ENCODE results near the gene EMID1.
A peak's percentile ranks its signal among the peaks of the same experiment; 100 is the strongest.

The EMID1 gene

GRCh38 chr22:29205594-29206371 lies at the start of gene EMID1:
Gene EMID1 (plus strand): TSS chr22:29205896. CDS start chr22:29206039, 143 bp downstream.
- TF ChIP-seq CTCF (conservative IDR thresholded peaks at IDR 0.05; ENCODE audit: low read length): peak; percentile 11; the same call in 1 of the 2 replicates
- H3K4me3 ChIP-seq (ENCODE audit: low read length): peak within 1 kb of the TSS; percentile 43
- DNase-seq (ENCODE audit: low read depth): no peak

- H3K4me3 ChIP-seq (ENCODE audit: low read length): no peak overlapping the region
- no peak for DNase-seq (ENCODE audit: low read depth)
- TF ChIP-seq CTCF (conservative IDR thresholded peaks at IDR 0.05; ENCODE audit: low read length): no peak
Measured at GRCh38 chr22:29155966-29156365, 49.7 kb upstream of the EMID1 start.

- peak; percentile 6 for DNase-seq (ENCODE audit: low read depth)
- no peak overlapping the region for H3K4me3 ChIP-seq (ENCODE audit: low read length)
- TF ChIP-seq CTCF (conservative IDR thresholded peaks at IDR 0.05; ENCODE audit: low read length): peak; percentile 29
Measured at GRCh38 chr22:29156507-29156906, 49.2 kb upstream of the EMID1 start.

GRCh38 chr22:29157759-29158535 lies 47.7 kb upstream of the EMID1 start:
- no peak for TF ChIP-seq CTCF (conservative IDR thresholded peaks at IDR 0.05; ENCODE audit: low read length)
- DNase-seq (ENCODE audit: low read depth): no peak
- H3K4me3 ChIP-seq (ENCODE audit: low read length): no peak overlapping the region

- TF ChIP-seq CTCF (conservative IDR thresholded peaks at IDR 0.05; ENCODE audit: low read length): no peak
- H3K4me3 ChIP-seq (ENCODE audit: low read length): no peak overlapping the region
Measured at GRCh38 chr22:29158546-29158945, 47.1 kb upstream of the EMID1 start.

GRCh38 chr22:29163808-29164207 lies 41.9 kb upstream of the EMID1 start:
- no peak overlapping the region for H3K4me3 ChIP-seq (ENCODE audit: low read length)
- TF ChIP-seq CTCF (conservative IDR thresholded peaks at IDR 0.05; ENCODE audit: low read length): no peak

More at GRCh38 chr22:29158546-29158945, 47.1 kb upstream of the EMID1 start:
- peak; percentile 14 for DNase-seq (ENCODE audit: low read depth)

More at GRCh38 chr22:29163808-29164207, 41.9 kb upstream of the EMID1 start:
- no peak for DNase-seq (ENCODE audit: low read depth)

All from AG10803 (cell line).